ENCODE measurements around the gene TMEM254. TPM values are rescaled to one million over a fixed set of nuclear protein-coding genes. Genes with fewer than 3 reads are reported as not detected.

TMEM254 gene
- total and polyA plus RNA-seq, 9 donors, result 9.3 to 55.7 (median 12.0) TPM

DNA sequence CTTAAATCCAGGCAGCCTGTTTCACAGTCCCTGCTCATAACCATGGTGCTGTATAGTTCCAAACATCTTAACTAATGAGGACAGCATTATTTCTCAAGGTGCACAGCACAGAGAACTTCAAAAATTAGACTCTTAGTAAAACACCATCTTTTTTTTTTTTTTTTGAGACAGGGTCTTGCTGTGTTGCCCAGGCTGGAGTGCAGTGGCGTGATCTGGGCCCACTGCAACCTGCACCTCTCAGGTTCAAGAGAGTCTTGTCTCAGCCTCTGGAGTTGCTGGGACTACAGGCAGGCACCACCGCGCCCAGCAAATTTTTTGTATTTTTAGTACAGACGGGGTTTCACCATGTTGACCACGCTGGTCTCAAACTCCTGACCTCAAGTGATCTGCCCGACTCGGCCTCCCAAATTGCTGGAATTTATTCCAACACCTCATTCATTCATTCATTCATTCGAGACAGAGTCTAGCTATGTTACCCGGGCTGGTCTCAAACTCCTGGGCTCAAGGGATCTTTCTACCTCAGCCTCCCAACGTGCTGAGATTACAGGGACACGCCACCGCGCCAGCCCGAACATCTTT is 507 bp upstream of the TMEM254 start:
- no peak for TF ChIP-seq EP300 (IDR thresholded peaks at IDR 0.05)
- TF ChIP-seq, protein P1, sequence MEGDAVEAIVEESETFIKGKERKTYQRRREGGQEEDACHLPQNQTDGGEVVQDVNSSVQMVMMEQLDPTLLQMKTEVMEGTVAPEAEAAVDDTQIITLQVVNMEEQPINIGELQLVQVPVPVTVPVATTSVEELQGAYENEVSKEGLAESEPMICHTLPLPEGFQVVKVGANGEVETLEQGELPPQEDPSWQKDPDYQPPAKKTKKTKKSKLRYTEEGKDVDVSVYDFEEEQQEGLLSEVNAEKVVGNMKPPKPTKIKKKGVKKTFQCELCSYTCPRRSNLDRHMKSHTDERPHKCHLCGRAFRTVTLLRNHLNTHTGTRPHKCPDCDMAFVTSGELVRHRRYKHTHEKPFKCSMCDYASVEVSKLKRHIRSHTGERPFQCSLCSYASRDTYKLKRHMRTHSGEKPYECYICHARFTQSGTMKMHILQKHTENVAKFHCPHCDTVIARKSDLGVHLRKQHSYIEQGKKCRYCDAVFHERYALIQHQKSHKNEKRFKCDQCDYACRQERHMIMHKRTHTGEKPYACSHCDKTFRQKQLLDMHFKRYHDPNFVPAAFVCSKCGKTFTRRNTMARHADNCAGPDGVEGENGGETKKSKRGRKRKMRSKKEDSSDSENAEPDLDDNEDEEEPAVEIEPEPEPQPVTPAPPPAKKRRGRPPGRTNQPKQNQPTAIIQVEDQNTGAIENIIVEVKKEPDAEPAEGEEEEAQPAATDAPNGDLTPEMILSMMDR (IDR thresholded peaks at IDR 0.05), result no peak
- TF ChIP-seq POLR2A (IDR thresholded peaks at IDR 0.05), result no peak
- Histone ChIP-seq H3K36me3 (no peaks in the 10 kb centered on the region), H3K27ac (peak overlapping the region; percentile 91 to 95), H3K9me3 (no peaks in the 10 kb centered on the region), H3K4me3 (peak overlapping the region; percentile 97), H3K27me3 (no peaks in the 10 kb centered on the region), H3K4me1 (ENCODE audit: insufficient read depth) (no peaks in the 10 kb centered on the region)
- DNase-seq, result no peak
- WGBS, 3 donors, result 23 to 26% (median 24%) methylated on average over 14 of the region's 14 CpGs
- intact Hi-C loops (cut with DNase I), result loop anchor here in 1 of 4 donors (10.0 kb wide), 1 partner anchor 57 kb away; the partner anchor contains the start of gene PLAC9

DNA sequence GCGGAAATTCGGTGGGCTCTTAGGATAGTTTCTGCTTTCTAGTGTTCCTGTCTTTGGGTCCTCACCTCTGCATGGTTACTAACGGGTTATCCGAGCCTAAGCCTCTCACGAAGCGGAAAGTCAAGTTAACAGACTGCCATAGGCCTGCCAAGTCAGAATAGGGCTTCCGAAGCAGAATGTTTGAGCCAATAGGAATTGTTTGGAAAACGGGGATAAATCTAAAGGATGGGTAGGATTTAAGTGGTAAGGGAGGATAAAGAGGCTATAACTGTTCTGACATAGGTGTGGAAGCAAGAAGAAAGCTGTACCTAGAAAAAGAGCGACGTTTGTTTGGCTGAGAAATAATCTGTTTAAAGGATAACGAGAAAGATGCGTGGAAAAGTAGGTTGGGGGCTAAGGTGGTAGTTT is 851 bp downstream of the TMEM254 start:
- intact Hi-C loops (cut with DNase I), result loop anchor here in 1 of 4 donors (10.0 kb wide), 1 partner anchor 55 kb away; the partner anchor contains the start of gene PLAC9
- Histone ChIP-seq H3K9me3 (no peaks in the 10 kb centered on the region), H3K4me3 (peak overlapping the region; percentile 97), H3K36me3 (no peaks in the 10 kb centered on the region), H3K27ac (peak overlapping the region; percentile 91 to 95), H3K4me1 (ENCODE audit: insufficient read depth) (no peaks in the 10 kb centered on the region), H3K27me3 (no peaks in the 10 kb centered on the region)
- DNase-seq, result no peak
- TF ChIP-seq POLR2A (IDR thresholded peaks at IDR 0.05) (no peak), EP300 (IDR thresholded peaks at IDR 0.05) (no peak)
- TF ChIP-seq, protein P1 (IDR thresholded peaks at IDR 0.05), result no peak
- WGBS, 3 donors, result 1 to 2% (median 1%) methylated on average over 12 of the region's 12 CpGs

DNA sequence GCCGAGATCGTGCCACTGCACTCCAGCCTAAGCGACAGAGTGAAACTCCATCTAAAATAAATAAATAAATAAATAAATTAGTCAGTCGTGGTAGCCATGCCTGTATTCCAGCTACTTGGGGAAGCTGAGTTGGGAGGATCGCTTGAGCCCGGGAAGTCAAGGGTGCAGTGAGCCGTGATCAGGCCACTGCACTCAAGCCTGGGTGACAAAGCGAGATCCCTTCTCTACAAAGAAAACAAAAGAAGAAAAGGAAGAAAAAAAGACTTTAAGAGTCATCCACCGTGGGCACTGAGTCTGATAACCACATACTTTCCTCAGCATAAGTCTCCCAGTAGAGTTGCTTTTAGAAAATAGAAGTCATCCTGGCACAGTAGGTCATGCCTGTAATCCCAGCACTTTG is 2.6 kb downstream of the TMEM254 start:
- H3K4me3 ChIP-seq, result no peak overlapping the region
- intact Hi-C loops (cut with DNase I), result loop anchor here in 1 of 4 donors (2.0 kb wide), 1 partner anchor 32 kb away; no protein-coding TSS in a partner anchor
- no peaks in the 10 kb centered on the region for H3K27me3 ChIP-seq
- no peaks in the 10 kb centered on the region for H3K9me3 ChIP-seq
- no peak for DNase-seq
- H3K27ac ChIP-seq, result no peak overlapping the region
- WGBS, 3 donors, result 81 to 90% (median 85%) methylated on average over 9 of the region's 9 CpGs
- no peaks in the 10 kb centered on the region for H3K4me1 ChIP-seq (ENCODE audit: insufficient read depth)
- TF ChIP-seq EP300 (IDR thresholded peaks at IDR 0.05), result no peak
- TF ChIP-seq, protein P1 (IDR thresholded peaks at IDR 0.05), result no peak
- TF ChIP-seq POLR2A (IDR thresholded peaks at IDR 0.05), result no peak
- no peaks in the 10 kb centered on the region for H3K36me3 ChIP-seq

DNA sequence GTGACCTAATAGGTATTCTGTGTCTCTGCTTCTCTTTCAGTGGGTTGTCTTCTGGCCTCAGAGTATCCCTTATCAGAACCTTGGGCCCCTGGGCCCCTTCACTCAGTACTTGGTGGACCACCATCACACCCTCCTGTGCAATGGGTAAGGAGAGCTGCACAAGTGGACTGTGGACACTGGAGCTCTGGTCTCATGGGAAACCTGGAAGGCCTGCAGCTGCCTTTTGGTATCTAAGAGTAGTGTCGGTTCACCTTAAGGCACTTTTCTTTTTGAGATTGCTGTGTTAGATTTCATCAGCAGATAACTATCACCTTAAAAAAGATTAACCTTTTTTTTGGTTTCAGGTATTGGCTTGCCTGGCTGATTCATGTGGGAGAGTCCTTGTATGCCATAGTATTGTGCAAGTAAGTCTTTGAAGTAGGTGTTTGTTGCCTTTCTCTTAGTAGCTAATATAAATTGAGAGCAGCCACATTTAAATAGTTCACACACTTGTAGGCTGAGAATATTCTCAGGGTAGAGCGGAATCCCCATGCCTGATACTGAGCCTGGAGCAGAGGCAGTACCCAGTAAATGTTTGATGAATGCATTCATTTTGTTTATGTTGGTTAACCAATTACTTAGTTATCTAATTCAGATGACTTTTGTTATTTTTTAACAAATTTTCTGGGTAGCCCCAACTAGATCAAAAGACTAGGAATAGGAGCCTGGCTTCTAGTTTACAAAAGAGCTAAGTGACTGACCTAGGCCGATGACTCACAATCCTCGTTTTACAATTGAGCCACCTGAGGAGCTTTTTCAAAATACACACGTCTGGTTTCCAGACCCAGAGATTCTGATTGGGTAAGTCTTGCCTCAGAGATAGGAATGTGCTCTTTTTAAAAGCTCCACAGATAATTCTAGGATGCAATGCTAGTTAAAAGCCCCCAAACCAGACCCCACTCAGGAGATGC is 3.6 kb downstream of the TMEM254 start:
- intact Hi-C loops (cut with DNase I), result loop anchor here in 1 of 4 donors (2.0 kb wide), 1 partner anchor 31 kb away; no protein-coding TSS in a partner anchor
- TF ChIP-seq, protein P1 (IDR thresholded peaks at IDR 0.05), result no peak
- TF ChIP-seq EP300 (IDR thresholded peaks at IDR 0.05) (no peak), POLR2A (IDR thresholded peaks at IDR 0.05) (no peak)
- H3K27ac ChIP-seq, result no peak overlapping the region
- no peaks in the 10 kb centered on the region for H3K4me1 ChIP-seq (ENCODE audit: insufficient read depth)
- H3K9me3 ChIP-seq, result no peaks in the 10 kb centered on the region
- H3K36me3 ChIP-seq, result no peaks in the 10 kb centered on the region
- H3K27me3 ChIP-seq, result no peaks in the 10 kb centered on the region
- no peak for DNase-seq
- 72 to 77% (median 75%) methylated on average over 5 of the region's 5 CpGs for WGBS, 3 donors
- no peak overlapping the region for H3K4me3 ChIP-seq
